H54 (cell line): ENCODE results near the gene VPS13C.

ENCODE experiments used
- DNase-seq: peaks from one replicate; pipeline ENCODE4 v3.0.0; 2011; ENCODE audit warnings: low spot score, mixed read lengths; ENCODE audit not compliant: insufficient read length
- FAIRE-seq: peaks from 3 replicates; lab custom pipeline; 2011; peaks lifted over from hg19 to GRCh38; lab: Jason Lieb, UNC
- POLR2A ChIP-seq: IDR thresholded peaks from 2 replicates; pipeline ENCODE4 v1.6.1; 2011; ENCODE audit warnings: low read depth, mild to moderate bottlenecking, low read length

VPS13C gene

DNA sequence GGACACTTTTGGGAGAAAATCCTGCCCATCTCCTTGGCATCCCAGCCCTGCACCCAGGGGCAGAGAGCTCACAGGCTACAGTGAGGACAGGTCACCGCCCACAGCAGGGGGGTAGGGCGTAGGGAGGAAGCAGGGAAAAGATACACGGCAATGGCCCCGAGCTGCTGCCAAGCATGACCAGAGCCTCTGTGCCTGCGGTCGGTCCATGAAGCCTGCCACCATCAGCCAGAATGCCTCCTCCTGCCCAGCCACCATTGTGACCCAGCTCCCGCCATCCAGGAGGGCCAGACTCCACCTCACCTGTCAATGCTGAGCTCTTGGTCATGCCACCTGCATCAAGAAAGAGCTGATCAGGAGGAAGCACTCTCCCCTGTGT is 230.7 kb downstream of the VPS13C start:
- DNase-seq (no peak), FAIRE-seq (no peak)
- TF ChIP-seq POLR2A = no peak

GRCh38 chr15:61828860-61829513 is 231.3 kb downstream of the VPS13C start:
- no peak for FAIRE-seq
- no peak for DNase-seq
- TF ChIP-seq POLR2A = no peak

DNA sequence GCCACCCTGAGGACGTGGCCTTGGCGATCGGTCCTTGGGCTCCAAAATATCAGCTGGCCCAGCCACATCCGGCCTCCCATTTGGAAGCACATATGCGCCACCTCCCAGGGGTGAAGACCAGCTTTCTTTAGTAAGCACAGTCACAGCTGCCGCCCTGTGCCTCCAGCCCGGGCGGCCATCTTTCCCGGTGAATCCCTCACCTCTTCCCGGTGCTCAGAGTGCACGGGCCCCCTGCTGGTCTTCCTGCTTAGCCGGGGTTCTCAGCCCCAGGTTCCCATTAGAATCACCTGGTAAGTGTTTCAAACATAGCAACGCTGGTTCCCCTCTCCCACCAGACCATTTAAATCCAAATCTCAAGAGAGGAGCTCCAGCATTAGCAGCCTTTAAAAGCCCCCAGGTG is 232.2 kb downstream of the VPS13C start:
- DNase-seq (no peak), FAIRE-seq (no peak)
- TF ChIP-seq POLR2A = no peak

- FAIRE-seq = no peak
- no peak for TF ChIP-seq POLR2A
- DNase-seq = no peak
Observed at GRCh38 chr15:61827131-61827530, 233.1 kb downstream of the VPS13C start.

- DNase-seq (no peak), FAIRE-seq (no peak)
- TF ChIP-seq POLR2A = no peak
Observed at GRCh38 chr15:61824291-61824690, 236.0 kb downstream of the VPS13C start.

GRCh38 chr15:61822511-61822910 is 237.7 kb downstream of the VPS13C start:
- FAIRE-seq (no peak), DNase-seq (no peak)
- no peak for TF ChIP-seq POLR2A

- TF ChIP-seq POLR2A = no peak
- FAIRE-seq = no peak
- DNase-seq = no peak
Observed at GRCh38 chr15:61820951-61821350, 239.3 kb downstream of the VPS13C start.

DNA sequence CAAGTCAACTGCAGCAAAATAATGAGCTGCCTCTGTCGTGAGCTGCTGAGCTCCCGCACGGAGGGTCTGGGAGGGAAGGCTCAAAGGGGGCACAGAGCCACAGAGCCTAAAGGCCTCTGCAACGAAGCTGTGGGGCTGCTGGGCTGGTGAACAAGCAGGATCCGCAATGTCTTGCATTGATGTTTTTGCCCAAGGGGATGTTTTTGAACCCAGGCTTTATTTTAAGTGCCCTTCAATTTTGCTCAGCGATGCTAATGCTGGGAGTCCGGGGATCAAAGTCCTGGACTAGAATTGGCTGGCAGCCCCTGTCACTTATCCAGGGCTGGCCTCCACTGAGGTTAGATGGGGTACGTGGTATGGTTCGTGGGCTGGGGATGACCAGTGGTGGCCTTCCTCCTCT is 240.0 kb downstream of the VPS13C start:
- DNase-seq (no peak), FAIRE-seq (no peak)
- no peak for TF ChIP-seq POLR2A

- TF ChIP-seq POLR2A = no peak
- FAIRE-seq (no peak), DNase-seq (no peak)
Observed at GRCh38 chr15:61819386-61819785, 240.9 kb downstream of the VPS13C start.

DNA sequence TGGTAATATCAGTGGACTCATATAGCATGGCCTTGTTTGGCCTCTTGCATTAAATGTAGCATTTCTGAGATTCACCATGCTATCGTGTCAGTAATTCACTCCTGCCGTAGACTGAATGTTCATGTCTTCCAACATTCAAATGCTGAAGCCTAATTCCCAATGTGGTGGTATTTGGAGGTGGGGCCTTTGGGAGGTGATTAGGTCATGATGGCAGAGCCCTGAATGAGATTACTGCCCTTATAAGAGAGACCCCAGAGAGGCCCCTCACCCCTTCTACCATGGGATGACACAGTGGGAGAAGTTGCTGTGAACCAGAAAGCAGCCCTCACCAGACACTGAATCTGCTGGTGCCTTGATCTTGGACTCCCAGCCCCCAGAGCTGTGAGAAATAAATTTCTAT is 241.4 kb downstream of the VPS13C start:
- TF ChIP-seq POLR2A = no peak
- DNase-seq = no peak
- no peak for FAIRE-seq

DNA sequence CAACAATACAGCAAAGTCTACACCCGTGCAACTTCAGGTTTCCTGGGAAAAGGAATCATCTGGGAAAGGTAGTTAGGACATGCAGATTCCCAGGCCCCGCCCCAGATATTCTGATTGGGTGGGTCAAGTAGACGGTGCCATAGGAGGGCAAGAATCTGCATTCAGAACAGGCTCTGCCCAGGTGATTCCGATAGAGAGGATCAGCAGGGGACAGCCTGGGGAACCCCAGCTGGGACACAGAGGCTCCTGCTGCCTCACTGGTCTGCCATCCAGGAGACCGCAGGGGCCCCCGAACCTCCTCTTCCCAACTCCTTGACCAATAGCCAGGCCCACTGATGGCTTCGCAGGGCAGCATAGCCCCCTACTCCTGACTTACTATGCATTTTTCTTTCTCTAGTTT is 243.4 kb downstream of the VPS13C start:
- no peak for FAIRE-seq
- DNase-seq = no peak
- TF ChIP-seq POLR2A = no peak

- FAIRE-seq (no peak), DNase-seq (no peak)
- TF ChIP-seq POLR2A = no peak
Observed at GRCh38 chr15:61815356-61816083, 244.7 kb downstream of the VPS13C start.

GRCh38 chr15:61812476-61812875 is 247.8 kb downstream of the VPS13C start:
- no peak for TF ChIP-seq POLR2A
- DNase-seq = no peak
- FAIRE-seq = no peak

GRCh38 chr15:61811952-61812351 is 248.3 kb downstream of the VPS13C start:
- DNase-seq (no peak), FAIRE-seq (no peak)
- no peak for TF ChIP-seq POLR2A

DNA sequence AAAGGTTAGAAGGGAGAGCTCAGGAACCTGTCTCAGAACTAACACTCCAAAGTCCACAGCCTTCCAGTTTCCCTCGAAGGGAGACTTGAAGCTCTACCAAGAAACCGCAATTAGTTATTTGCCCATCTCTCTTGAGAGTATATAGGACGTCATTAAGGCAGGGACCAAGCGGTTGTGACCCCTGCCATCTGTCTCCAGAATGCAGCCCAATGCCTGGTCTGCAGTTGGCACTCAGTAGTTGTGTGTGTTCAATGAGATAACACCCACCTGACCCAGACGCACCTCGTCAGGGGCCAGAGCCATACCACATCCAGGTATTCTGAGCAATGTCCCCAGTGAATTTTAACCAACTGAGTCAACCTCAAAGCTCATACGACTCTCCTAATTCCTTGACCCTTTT is 251.0 kb downstream of the VPS13C start:
- no peak for TF ChIP-seq POLR2A
- no peak for FAIRE-seq
- DNase-seq = no peak
